ENCODE data around the gene SKAP1.
A peak's percentile ranks its signal among the peaks of the same experiment; 100 is the strongest.
"Not testable (repeated sequence)": the region's sequence is repeated elsewhere in the genome, so short reads cannot be mapped to it uniquely, and the experiment has no call there.

SKAP1 gene

GRCh38 chr17:48410821-48411220 is 19.2 kb downstream of the SKAP1 start:
- DNase-seq, result not testable (repeated sequence)

- DNase-seq, result no peak
Observed at GRCh38 chr17:48409607-48410006, 20.4 kb downstream of the SKAP1 start.

GRCh38 chr17:48406936-48407567 is 23.0 kb downstream of the SKAP1 start:
- DNase-seq, result no peak

GRCh38 chr17:48394821-48395220 is 35.2 kb downstream of the SKAP1 start:
- no peak for DNase-seq

- no peak for DNase-seq
Observed at GRCh38 chr17:48393283-48393682, 36.7 kb downstream of the SKAP1 start.

GRCh38 chr17:48392857-48393256 is 37.2 kb downstream of the SKAP1 start:
- no peak for DNase-seq

- DNase-seq, result no peak
Observed at GRCh38 chr17:48391444-48391843, 38.6 kb downstream of the SKAP1 start.

GRCh38 chr17:48389903-48390302 is 40.1 kb downstream of the SKAP1 start:
- no peak for DNase-seq

GRCh38 chr17:48388955-48389743 is 40.9 kb downstream of the SKAP1 start:
- DNase-seq, result no peak

- no peak for DNase-seq
Observed at GRCh38 chr17:48386826-48387225, 43.2 kb downstream of the SKAP1 start.

- DNase-seq, result no peak
Observed at GRCh38 chr17:48385319-48385718, 44.7 kb downstream of the SKAP1 start.

GRCh38 chr17:48384164-48384563 is 45.9 kb downstream of the SKAP1 start:
- DNase-seq, result no peak

- DNase-seq, result no peak
Observed at GRCh38 chr17:48382989-48383388, 47.0 kb downstream of the SKAP1 start.

GRCh38 chr17:48378708-48379392 is 51.2 kb downstream of the SKAP1 start:
- DNase-seq, result no peak

GRCh38 chr17:48378238-48378637 is 51.8 kb downstream of the SKAP1 start:
- DNase-seq, result no peak

GRCh38 chr17:48376682-48377325 is 53.2 kb downstream of the SKAP1 start:
- DNase-seq, result no peak

GRCh38 chr17:48375356-48375755 is 54.7 kb downstream of the SKAP1 start:
- no peak for DNase-seq

GRCh38 chr17:48374650-48375230 is 55.3 kb downstream of the SKAP1 start:
- DNase-seq, result peak; percentile 23

- no peak for DNase-seq
Observed at GRCh38 chr17:48373883-48374282, 56.1 kb downstream of the SKAP1 start.

- DNase-seq, result no peak
Observed at GRCh38 chr17:48373130-48373830, 56.7 kb downstream of the SKAP1 start.

- not testable (repeated sequence) for DNase-seq
Observed at GRCh38 chr17:48368967-48369366, 61.0 kb downstream of the SKAP1 start.

- no peak for DNase-seq
Observed at GRCh38 chr17:48368352-48368908, 61.6 kb downstream of the SKAP1 start.
